Calu3 (cell line): ENCODE data around the gene RIIAD1. TPM values are rescaled to one million over a fixed set of nuclear protein-coding genes. Genes with fewer than 3 reads are reported as not detected.

Source experiments
- BruUV-seq: library from RNA; stranded (reverse); fragments of 400-500 nt; replicated peaks from 2 replicates; lab custom pipeline; 2021; lab: Mats Ljungman, UMichigan
- CTCF ChIA-PET: fragments of 300-600 bp; sonication (Branson Sonifier 250); formaldehyde crosslinking; loops from one replicate; lab custom pipeline; 2022; ENCODE audit warnings: antibody characterized with exemption; lab: Charles Lee
- DNase-seq: peaks from one replicate; pipeline ENCODE4 v3.0.0; 2022
- H3K27ac Mint-ChIP-seq: one replicate; pipeline ENCODE4 v1.8.0; 2022; ENCODE audit warnings: mixed read lengths; ENCODE audit not compliant: unreplicated experiment
- H3K27me3 Mint-ChIP-seq: one replicate; pipeline ENCODE4 v1.8.0; 2022; ENCODE audit warnings: mixed read lengths; ENCODE audit not compliant: unreplicated experiment
- H3K36me3 Mint-ChIP-seq: one replicate; pipeline ENCODE4 v1.8.0; 2022; ENCODE audit warnings: mild to moderate bottlenecking, moderate library complexity, mixed read lengths; ENCODE audit not compliant: insufficient read depth, unreplicated experiment
- H3K4me1 Mint-ChIP-seq: one replicate; pipeline ENCODE4 v1.8.0; 2022; ENCODE audit warnings: mild to moderate bottlenecking, low read depth, mixed read lengths; ENCODE audit not compliant: unreplicated experiment
- H3K4me3 Mint-ChIP-seq: one replicate; pipeline ENCODE4 v1.8.0; 2022; ENCODE audit warnings: mild to moderate bottlenecking, low read depth, moderate library complexity, mixed read lengths; ENCODE audit not compliant: unreplicated experiment
- H3K9me3 Mint-ChIP-seq: one replicate; pipeline ENCODE4 v1.8.0; 2022; ENCODE audit warnings: low read depth, mixed read lengths; ENCODE audit not compliant: unreplicated experiment
- CTCF ChIP-seq: fragments of 200-600 bp; IDR thresholded peaks from one replicate; pipeline ENCODE4 v1.8.0; 2022; ENCODE audit warnings: antibody characterized with exemption; ENCODE audit not compliant: unreplicated experiment
- intact Hi-C: fragments of 100-400 bp; cut with micrococcal nuclease; formaldehyde crosslinking; loops from one replicate; pipeline ENCODE4 v1.10.0; 2022; ENCODE audit not compliant: unreplicated experiment
- total RNA-seq: library from RNA; stranded (reverse); gene quantifications from 2 replicates; pipeline ENCODE4 v1.2.3, GENCODE V29; 2022

Gene RIIAD1
- total RNA-seq, 1 experiment from 2014 or later, result not detected

- H3K9me3 Mint-ChIP-seq, result no peaks in the 10 kb centered on the region
- BruUV-seq, result no TSS peak
- no peak overlapping the region for H3K4me3 Mint-ChIP-seq
- no peak overlapping the region for H3K27ac Mint-ChIP-seq
- no peak for TF ChIP-seq CTCF
- H3K36me3 Mint-ChIP-seq, result no peaks in the 10 kb centered on the region
- peaks cover 29% of the 10 kb centered on the region for H3K4me1 Mint-ChIP-seq
- CTCF ChIA-PET, result interaction anchor here (0.6 kb wide), 1 partner anchor 26 kb away, joined by 3 read pairs; no protein-coding TSS in a partner anchor
- H3K27me3 Mint-ChIP-seq, result peaks cover 59% of the 10 kb centered on the region
- DNase-seq, result no peak
- intact Hi-C loops, result no loop called here
Measured at GRCh38 chr1:151714820-151715725, 6.2 kb upstream of the RIIAD1 start.

GRCh38 chr1:151715726-151716404 is 5.5 kb upstream of the RIIAD1 start:
- no peak for TF ChIP-seq CTCF
- no peak overlapping the region for H3K4me3 Mint-ChIP-seq
- H3K27me3 Mint-ChIP-seq, result peaks cover 67% of the 10 kb centered on the region
- H3K4me1 Mint-ChIP-seq, result peaks cover 37% of the 10 kb centered on the region
- H3K27ac Mint-ChIP-seq, result no peak overlapping the region
- no TSS peak for BruUV-seq
- H3K9me3 Mint-ChIP-seq, result no peaks in the 10 kb centered on the region
- DNase-seq, result no peak
- H3K36me3 Mint-ChIP-seq, result no peaks in the 10 kb centered on the region
- CTCF ChIA-PET, result no interaction called here
- intact Hi-C loops, result no loop called here

- no TSS peak for BruUV-seq
- H3K27ac Mint-ChIP-seq, result no peak overlapping the region
- no peak overlapping the region for H3K4me3 Mint-ChIP-seq
- H3K27me3 Mint-ChIP-seq, result peaks cover 70% of the 10 kb centered on the region
- no peak for TF ChIP-seq CTCF
- H3K4me1 Mint-ChIP-seq, result peaks cover 42% of the 10 kb centered on the region
- H3K36me3 Mint-ChIP-seq, result peaks cover 2% of the 10 kb centered on the region
- H3K9me3 Mint-ChIP-seq, result no peaks in the 10 kb centered on the region
- CTCF ChIA-PET, result no interaction called here
- no peak for DNase-seq
- intact Hi-C loops, result no loop called here
Measured at GRCh38 chr1:151716405-151716762, 4.9 kb upstream of the RIIAD1 start.

- DNase-seq, result no peak
- Mint-ChIP-seq H3K36me3 (peaks cover 5% of the 10 kb centered on the region), H3K4me3 (no peak within 1 kb of the TSS), H3K9me3 (no peaks in the 10 kb centered on the region), H3K27ac (no peak within 1 kb of the TSS), H3K4me1 (peaks cover 46% of the 10 kb centered on the region), H3K27me3 (peaks cover 72% of the 10 kb centered on the region)
- intact Hi-C loops, result no loop called here
- BruUV-seq, result no TSS peak
- no peak for TF ChIP-seq CTCF
- CTCF ChIA-PET, result interaction anchor here (0.8 to 1.9 kb wide), 3 partner anchors 12 to 92 kb away, joined by 3 to 5 read pairs (median 4); no protein-coding TSS in a partner anchor
Measured at GRCh38 chr1:151716771-151717631, 4.3 kb upstream of the RIIAD1 start, which contains the start of gene CELF3. CELF3 (minus strand) TSS chr1:151716803; CDS start chr1:151716020, 783 bp downstream.
